ENCODE results near the gene MOGAT3. TPM values are rescaled to one million over a fixed set of nuclear protein-coding genes. Genes with fewer than 3 reads are reported as not detected.

MOGAT3 gene
- polyA plus RNA-seq, 1 donor, result 0.90 TPM

DNA sequence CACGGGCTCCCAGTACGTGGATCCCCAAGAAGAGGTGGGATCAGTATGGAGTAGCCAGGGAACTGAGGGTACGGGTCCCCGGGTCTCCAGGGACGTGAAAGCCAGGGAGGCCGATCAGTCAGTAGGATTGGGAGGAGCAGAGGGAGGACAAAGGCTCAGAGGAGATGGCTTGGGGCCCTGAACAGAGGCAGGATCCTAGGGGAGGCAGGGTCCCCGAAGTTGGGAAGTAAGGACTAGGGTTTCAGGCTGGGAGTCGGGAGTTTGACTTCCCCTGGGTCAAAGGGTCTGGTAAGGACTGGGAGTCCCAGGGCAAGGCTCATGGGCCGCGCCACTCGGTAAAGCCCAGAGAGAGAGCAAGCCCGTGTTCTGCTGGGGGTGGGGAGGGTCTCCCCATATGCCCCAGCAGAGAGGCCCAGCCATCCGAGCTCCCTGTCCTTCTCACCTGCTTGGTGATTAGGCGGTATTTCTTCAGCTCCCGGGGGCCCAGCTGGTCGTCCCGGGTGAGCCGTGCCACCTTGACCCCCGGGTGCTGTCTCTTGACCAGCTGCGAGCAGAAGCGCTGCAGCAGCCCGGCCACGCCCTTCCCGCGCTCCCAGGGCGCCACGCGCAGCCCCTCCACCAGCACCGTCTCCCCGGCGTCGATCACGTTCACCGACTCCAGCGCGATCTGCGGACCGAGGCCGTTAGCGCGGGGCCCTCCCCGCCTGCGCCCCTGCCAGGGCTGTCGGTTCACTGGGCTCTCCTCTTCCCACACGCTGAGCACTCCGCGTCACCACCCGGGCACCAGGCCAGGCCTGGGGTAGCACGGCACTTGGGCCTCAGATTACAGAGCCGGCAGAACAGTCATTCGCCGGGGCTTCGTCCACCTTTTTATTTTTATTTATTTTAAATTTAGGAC, 27.7 kb downstream of the MOGAT3 start:
- DNase-seq, result no peak

- no peak for DNase-seq
Observed at GRCh38 chr7:101172005-101172853, 28.6 kb downstream of the MOGAT3 start.

DNA sequence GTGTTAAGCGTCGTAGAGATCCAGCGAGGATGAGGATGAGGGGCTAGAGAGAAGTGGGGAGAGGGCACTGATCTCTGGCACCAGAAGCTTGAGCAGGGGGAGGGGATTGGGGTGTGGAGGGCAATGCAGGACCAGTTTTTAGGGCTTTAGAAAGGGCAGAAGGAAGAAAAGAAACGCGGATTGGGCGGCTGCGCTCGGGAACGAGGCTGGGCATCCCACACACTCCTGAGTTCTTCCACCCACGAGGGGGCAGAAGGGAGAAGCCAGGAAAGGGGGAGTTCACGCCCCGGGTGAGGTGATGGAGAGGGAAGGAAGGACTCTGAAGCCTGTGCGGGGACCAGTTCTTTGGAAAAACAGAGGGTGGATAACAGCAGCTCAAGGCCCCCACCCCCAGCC, 29.4 kb downstream of the MOGAT3 start:
- no peak for DNase-seq

DNA sequence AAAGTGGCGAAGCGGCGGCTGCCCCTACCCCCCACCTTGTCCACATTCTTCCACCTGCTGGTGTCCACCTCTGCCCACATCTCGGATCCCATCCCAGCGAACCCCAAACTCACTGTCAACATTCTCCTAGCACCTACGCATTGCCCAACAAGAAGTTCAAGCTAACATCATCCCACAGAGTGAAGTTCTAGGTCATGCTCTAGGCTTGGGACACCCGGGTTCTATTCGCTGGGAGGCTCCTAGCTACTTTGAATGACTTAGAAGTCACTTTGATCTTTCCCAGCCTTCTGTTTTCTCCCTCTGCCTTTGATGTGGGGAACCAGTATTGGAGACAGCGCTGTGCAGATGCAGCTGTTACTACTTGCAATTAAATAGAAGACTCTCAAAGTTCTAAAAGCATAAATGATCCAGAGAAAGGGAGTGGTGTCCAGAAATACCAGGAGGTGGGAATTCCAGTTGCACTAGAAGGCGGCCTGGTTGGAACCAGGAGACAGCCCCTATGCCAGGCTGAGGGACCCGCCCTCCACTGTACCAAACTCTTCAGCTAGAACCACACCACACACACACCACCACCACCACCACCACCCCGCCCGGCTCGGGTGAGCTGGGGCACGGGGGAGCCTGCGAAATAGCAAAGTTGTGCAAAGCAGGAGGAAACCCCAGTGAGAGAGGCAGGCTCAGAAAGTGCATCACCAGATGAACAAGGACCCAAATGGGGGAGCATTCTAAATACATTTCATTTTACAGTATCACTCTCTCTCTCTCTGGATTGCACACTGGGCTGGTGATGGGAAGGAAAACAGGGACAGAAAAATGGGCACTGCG, 30.0 kb downstream of the MOGAT3 start:
- no peak for DNase-seq

DNA sequence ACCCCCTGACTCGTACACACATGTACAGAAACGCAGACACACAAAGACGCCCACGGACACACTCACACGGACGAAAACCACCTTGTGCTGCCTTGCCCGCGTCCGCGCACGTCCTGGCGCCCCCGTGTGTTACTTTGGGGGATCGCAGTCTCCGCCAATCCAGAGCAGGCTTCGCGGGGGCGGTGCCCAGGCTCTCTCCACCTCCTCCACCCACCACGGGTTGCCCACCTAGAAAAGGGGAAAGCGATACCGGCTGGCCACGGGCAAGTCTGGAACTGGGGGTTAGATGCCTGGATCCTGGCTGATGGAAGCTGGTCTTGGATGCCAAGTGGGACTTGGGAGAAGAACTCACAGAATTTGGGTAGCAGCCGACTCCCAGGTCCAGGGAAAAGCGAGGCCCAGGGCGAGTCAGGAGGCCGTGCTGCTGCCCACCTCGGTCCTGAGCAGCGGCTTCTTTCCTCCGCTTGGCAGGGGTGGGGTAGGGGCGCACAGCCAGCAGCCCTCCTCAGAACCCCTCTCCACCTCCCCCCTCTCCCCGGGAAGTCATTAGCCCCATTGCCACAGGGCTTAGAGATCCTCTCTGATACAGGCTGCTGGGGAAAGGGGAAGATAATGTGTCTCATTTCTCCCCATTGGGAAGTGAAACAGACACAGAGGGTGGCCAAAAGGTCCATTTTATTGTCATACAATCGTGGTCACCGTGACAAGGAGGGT, 30.8 kb downstream of the MOGAT3 start:
- DNase-seq, result no peak

GRCh38 chr7:101169110-101169837, 31.6 kb downstream of the MOGAT3 start:
- no peak for DNase-seq

GRCh38 chr7:101168412-101169049, 32.3 kb downstream of the MOGAT3 start:
- no peak for DNase-seq

- no peak for DNase-seq
Observed at GRCh38 chr7:101167645-101168411, 33.0 kb downstream of the MOGAT3 start.

- no peak for DNase-seq
Observed at GRCh38 chr7:101166909-101167644, 33.8 kb downstream of the MOGAT3 start.

DNA sequence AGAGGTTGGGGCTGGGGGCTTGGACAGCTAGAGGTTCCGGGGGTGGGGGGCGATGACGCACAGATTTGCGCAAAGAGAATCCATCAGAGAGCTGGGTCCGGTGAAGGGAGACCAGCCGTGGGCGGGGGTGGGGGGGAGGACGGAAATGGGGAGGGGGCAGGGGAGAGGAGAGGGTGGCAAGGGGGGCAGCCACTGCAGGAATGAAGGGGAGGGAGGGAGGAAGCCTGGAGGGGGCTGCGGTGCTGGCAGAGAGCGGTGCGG, 34.3 kb downstream of the MOGAT3 start:
- no peak for DNase-seq

DNA sequence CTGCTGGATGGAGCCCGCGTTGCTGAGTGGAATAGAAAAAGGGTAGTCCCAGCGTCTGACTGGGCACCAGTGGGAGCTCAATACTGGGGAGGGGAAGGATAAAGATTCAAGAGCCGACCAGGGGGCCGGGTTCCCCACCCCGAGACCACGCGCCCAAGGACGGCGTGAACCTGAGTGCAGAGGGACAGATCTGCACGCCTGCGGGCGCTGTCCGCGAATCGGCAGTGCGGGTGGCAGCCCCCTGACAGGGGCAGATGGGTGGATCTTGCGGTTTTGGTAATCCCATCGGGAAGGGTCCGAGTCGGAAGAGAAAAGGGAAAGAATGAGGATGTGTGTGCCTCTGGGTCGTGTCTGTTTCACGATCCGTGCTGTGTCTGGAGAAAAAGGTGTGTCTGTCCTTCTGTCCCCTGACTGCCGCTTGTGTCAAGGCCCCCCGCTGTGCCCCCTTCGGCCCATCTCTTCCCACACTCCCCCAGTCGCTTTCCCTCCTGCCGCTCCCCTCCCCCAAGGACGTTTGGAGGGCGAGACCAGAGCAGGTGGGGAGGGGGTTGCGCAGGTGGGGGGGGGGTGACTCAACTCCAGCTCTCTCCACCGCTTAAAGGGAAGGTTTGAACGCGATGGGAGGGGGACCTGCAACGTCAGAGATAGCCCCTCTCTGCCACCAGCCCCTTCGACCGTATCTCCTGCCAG, 34.7 kb downstream of the MOGAT3 start:
- DNase-seq, result no peak

DNA sequence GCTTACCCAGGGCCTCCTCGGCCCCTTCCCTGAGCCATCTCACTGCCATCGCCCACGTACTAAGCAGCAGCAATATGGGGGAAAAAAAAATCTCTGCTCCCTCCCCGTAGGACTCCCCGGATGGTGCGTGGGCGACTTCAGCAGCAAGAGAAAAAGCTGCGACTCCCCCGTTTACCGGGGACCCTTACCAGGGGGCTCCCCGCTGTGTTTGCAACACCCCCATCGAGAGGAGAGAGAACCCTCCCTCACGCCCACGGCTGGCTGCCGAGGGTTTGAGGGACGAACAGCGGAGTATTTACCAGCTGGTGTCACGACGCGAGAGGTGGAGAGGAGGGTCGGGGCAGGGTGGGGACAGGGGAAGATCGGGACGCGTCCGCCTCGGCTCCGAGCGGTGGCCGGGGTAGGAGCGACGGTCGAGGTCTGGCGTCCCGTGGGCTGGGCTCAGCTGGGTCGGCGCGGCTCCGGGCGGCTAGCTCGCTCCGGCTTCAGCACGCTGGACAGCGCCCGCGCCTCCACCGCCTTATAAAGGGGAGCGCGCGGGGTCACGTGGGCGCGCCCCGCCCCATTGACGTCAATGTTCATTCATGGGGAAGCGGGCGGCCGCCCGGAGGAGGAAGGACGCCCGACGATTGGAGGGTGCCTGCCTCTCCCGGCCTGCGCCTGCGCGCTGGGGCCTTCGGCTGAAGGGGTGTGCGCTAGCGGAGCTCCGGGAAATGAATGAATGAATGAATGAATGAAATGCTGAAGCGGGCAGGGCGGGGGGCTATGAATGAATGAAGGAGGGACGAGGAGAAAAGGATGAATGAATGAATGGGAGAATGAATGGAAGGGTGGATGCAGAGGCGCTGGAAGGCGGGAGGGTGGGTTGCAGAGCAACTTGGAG, 35.5 kb downstream of the MOGAT3 start, which contains the start of gene VGF:
VGF (minus strand) TSS at position 495 of the 883 bp plus-strand sequence. CDS start 726 bp downstream, outside the sequence.
- peak; percentile 89 for DNase-seq

DNA sequence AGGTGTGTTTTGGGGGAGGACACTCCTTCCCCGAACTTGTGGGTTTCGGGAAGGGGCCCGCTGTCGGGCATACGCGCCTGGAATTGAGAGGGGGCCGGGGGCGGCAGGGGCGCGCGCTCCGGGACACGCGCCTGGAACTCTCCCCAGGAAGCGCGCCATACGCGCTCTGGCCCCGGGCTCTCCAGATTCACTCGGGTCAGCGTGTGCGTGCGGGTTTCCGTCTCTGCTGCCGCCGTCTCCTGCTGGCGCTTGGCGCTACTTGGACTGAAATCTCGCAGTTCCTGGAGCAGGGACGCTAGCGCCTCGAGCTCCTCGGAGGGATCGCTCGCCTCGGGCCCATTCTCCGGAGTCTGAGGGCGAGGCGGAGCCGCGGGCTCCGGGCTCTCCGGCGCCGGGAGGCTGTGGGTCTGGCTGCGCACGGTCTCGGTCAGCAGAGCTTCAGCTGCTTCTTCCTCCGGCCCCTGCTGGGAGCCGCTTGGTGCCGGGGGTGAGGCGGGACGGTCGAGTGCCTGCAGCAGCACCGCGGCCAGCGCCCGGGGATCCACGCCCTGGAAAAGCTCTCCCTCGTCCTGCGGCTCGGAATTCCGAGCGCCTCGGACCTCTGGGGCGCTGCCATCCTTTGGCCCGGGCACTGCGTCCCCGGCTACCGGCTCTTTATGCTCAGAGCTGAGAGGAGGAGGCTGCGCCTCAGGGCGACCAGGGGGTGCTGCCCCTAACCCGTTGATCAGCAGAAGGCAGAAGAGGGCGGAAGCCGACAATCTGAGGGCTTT, 36.6 kb downstream of the MOGAT3 start:
- DNase-seq, result no peak

- no peak for DNase-seq
Observed at GRCh38 chr7:101163279-101164070, 37.4 kb downstream of the MOGAT3 start.

GRCh38 chr7:101162551-101163278, 38.1 kb downstream of the MOGAT3 start:
- DNase-seq, result no peak
